NT2/D1 (cell line): Measurements from ENCODE around the gene MIER3.

ENCODE experiments used
- SUZ12 ChIP-seq: IDR thresholded peaks from 2 replicates; pipeline ENCODE4 v1.6.1; 2011; ENCODE audit not compliant: insufficient read length, insufficient read depth; ENCODE audit errors: extremely low read depth
- YY1 ChIP-seq: IDR thresholded peaks from 2 replicates; pipeline ENCODE4 v1.6.1; 2011; ENCODE audit not compliant: insufficient read length, insufficient read depth

DNA sequence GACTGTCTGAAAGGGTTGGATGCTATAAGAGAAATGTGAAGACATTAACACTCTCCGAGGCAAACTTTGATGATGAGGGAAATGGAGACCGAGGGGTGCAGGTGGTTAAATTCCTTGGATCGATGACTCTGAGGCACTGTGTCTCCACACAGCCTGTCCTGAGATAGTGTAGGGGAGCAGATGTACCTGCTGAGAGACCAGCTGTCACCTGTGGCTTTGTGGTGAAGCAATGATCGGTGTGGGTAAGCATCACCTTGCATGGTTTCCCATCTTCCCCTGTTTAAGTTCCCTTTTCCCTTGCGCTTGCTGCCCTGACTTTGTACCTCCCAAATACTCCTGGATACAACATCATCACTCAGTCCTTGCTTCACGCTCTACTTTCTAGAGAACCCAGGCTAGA, 9.8 kb upstream of the MIER3 start:
- no peak for TF ChIP-seq YY1
- TF ChIP-seq SUZ12: no peak
